ENCODE results near the gene HOXA2. TPM values are rescaled to one million over a fixed set of nuclear protein-coding genes. Genes with fewer than 3 reads are reported as not detected.

Gene HOXA2
- total RNA-seq, 4 donors from 2014 or later, result 0.34 to 4.2 (median 1.9) TPM

DNA sequence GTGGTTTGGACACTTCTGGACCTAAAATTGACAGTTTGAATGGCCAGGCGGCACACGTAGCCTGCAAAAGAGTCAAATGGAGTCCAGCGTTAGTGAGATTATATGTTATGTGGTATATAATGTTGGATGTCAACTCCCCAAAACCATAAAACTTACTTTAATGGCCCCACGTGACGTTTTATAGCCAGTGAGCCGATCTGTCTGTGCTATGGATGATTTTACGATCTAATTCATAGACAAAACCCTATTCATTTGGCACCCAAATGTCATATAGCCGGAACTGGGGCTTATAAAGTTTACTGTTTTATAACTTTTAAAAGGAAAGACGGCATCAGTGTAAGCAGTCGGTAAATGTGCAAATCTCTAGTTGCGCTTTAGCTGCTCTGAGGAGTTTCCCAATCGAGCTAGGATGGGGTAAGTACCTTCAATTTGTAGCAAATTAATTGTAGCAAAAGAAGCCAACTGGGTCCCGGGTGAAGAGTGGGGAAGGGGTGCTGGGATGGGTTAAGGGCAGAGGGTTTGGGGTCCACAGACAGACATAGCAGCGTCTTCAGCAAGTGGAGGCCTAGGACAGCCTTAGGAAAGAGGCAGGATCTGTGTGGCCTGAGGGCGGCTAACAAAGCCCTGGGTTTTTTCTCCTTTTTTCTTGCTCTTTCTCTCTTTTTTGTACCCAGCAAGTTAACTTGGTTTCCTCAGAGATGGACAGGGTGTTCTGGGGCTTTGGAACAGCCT lies 37.8 kb upstream of the HOXA2 start:
- Histone ChIP-seq H3K27ac (peak overlapping the region; percentile 52), H3K4me3 (peak overlapping the region; percentile 28), H3K9me3 (no peaks in the 10 kb centered on the region), H3K4me1 (peaks cover 43% of the 10 kb centered on the region), H3K36me3 (peaks cover 11% of the 10 kb centered on the region), H3K27me3 (no peaks in the 10 kb centered on the region)
- TF ChIP-seq POLR2AphosphoS5 (IDR thresholded peaks at IDR 0.05) (no peak), POLR2A (IDR thresholded peaks at IDR 0.05) (no peak), CTCF (IDR thresholded peaks at IDR 0.05) (no peak), EP300 (IDR thresholded peaks at IDR 0.05) (no peak)
- DNase-seq (ENCODE audit: low spot score in 2 of 2), result no peak
- WGBS, result 82% methylated on average over 15 of the region's 15 CpGs

DNA sequence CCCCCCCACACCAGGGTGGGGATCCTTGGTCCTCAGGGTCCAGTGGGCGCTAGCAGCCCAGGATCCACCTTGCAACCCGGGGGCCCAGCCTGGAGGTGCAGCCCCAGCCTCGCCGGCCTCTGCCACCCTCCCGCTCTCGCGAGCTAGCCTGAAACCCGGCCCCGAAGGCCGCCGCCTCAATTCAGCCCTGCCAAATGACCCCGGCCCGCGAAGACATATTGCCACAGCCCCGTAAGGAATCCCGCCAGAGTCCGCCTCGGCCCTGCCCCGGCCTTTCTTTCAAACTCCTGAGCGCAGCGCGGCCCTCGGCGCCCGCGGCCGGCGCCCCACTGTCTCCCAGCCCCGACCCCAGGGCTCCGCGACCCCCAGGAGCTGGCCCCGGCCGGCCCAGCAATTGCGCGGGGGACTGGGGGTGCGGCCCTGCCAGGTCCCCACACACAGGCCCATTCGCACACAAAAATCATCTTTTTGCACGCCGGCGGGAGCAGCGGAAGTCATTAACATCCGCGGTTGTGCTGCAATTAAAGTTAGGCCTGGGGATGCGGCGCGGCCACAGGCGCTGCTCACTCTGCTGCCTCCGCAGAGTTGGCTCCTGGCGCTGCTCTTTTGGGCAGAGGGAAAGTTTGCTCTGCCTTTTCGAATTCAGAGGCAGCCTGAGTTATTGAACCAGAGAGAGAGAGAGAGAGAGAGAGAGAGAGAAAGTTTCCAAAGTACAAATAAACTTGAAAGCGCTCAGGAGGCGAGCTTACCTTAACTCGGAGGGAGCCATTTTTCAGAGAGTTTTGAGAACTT lies 37.0 kb upstream of the HOXA2 start:
- no peaks in the 10 kb centered on the region for H3K9me3 ChIP-seq
- H3K27me3 ChIP-seq, result no peaks in the 10 kb centered on the region
- WGBS, result 67% methylated on average over 41 of the region's 53 CpGs
- H3K4me1 ChIP-seq, result peaks cover 48% of the 10 kb centered on the region
- H3K36me3 ChIP-seq, result peaks cover 4% of the 10 kb centered on the region
- peak overlapping the region; percentile 52 for H3K27ac ChIP-seq
- peak overlapping the region; percentile 28 for H3K4me3 ChIP-seq
- peak; percentile 61 to 80 for DNase-seq (ENCODE audit: low spot score in 2 of 2)
- TF ChIP-seq CTCF (IDR thresholded peaks at IDR 0.05) (no peak), EP300 (IDR thresholded peaks at IDR 0.05) (no peak), POLR2A (IDR thresholded peaks at IDR 0.05) (no peak), POLR2AphosphoS5 (IDR thresholded peaks at IDR 0.05) (no peak)

DNA sequence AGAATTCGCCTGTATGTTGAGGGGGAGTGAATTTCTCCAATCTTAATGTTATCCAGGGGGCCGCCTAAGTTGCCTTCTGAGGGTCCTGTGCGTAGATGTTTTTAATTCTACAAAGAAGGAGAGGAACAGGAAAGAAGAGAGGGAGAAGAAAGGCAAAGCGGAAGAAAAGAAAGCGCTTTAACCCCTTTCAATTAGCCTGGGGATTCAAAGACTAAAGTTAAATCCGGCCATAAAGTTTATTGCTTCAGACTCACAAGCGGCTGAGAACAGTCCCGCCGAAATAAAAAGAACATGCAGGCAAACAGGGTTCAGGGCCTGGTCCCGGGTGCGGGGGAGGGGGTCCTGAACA lies 36.5 kb upstream of the HOXA2 start:
- DNase-seq (ENCODE audit: low spot score in 2 of 2), result no peak
- Histone ChIP-seq H3K9me3 (no peaks in the 10 kb centered on the region), H3K36me3 (no peaks in the 10 kb centered on the region), H3K27ac (peak overlapping the region; percentile 52), H3K4me1 (peaks cover 50% of the 10 kb centered on the region), H3K27me3 (no peaks in the 10 kb centered on the region), H3K4me3 (peak overlapping the region; percentile 28)
- TF ChIP-seq EP300 (IDR thresholded peaks at IDR 0.05) (no peak), POLR2A (IDR thresholded peaks at IDR 0.05) (no peak), POLR2AphosphoS5 (IDR thresholded peaks at IDR 0.05) (no peak), CTCF (IDR thresholded peaks at IDR 0.05) (no peak)
- WGBS, result 78% methylated on average over 11 of the region's 11 CpGs

GRCh38 chr7:27138472-27138871 lies 36.0 kb upstream of the HOXA2 start:
- Histone ChIP-seq H3K27me3 (no peaks in the 10 kb centered on the region), H3K27ac (peak overlapping the region; percentile 52), H3K36me3 (no peaks in the 10 kb centered on the region), H3K4me1 (peaks cover 49% of the 10 kb centered on the region), H3K9me3 (no peaks in the 10 kb centered on the region), H3K4me3 (no peak overlapping the region)
- no peak for DNase-seq (ENCODE audit: low spot score in 2 of 2)
- 95% methylated on average over 1 of the region's 1 CpG for WGBS
- TF ChIP-seq CTCF (IDR thresholded peaks at IDR 0.05), result no peak
- no peak for TF ChIP-seq POLR2AphosphoS5 (IDR thresholded peaks at IDR 0.05)
- TF ChIP-seq EP300 (IDR thresholded peaks at IDR 0.05), result no peak
- TF ChIP-seq POLR2A (IDR thresholded peaks at IDR 0.05), result no peak

DNA sequence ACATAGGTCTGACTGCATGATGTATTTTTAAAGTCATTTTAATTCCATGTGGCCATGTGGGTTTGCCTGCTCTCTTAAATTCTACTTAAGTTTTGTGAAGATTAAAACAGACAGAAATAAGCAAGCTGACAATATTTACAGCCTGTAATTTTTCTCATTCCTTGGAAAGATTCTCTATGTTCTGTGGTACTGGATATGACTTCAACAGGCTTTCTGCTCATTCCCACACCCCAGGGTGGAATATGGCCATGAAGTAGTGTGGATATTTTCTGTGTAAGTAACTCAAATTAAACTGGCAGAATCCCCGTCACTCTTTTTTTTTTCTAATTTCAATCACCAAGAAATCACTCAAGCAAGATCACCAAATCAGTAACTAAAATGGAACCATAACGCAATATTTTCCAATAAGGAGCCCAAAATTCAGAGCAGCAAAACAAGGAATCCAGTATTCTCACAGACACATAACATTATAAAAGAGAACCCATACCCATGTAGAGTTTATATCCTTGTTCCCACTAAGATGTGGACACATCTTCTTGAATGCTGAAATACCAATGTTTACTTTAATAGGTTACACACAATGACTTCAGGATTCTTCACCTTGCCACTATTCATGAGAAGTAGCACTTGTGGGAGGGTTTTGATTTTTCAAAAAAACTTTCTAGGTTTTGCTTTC lies 35.3 kb upstream of the HOXA2 start:
- DNase-seq (ENCODE audit: low spot score in 2 of 2), result no peak
- Histone ChIP-seq H3K9me3 (no peaks in the 10 kb centered on the region), H3K4me1 (peaks cover 49% of the 10 kb centered on the region), H3K27me3 (no peaks in the 10 kb centered on the region), H3K4me3 (no peak overlapping the region), H3K27ac (peak overlapping the region; percentile 52), H3K36me3 (no peaks in the 10 kb centered on the region)
- no peak for TF ChIP-seq POLR2AphosphoS5 (IDR thresholded peaks at IDR 0.05)
- TF ChIP-seq POLR2A (IDR thresholded peaks at IDR 0.05), result no peak
- TF ChIP-seq CTCF (IDR thresholded peaks at IDR 0.05), result no peak
- no peak for TF ChIP-seq EP300 (IDR thresholded peaks at IDR 0.05)
- WGBS, result 74% methylated on average over 2 of the region's 2 CpGs

Data from suprapubic skin (tissue), 4 donors.